HepG2 (cell line): ENCODE data around the gene TEX19. TPM values are rescaled to one million over a fixed set of nuclear protein-coding genes. Genes with fewer than 3 reads are reported as not detected.

Source experiments
- ARID2 ChIP-seq: sonication (generic); formaldehyde crosslinking; IDR thresholded peaks from 2 replicates; pipeline ENCODE4 v1.8.1; 2022; ENCODE audit warnings: mild to moderate bottlenecking, missing genetic modification reagents, borderline replicate concordance
- ARNT2 ChIP-seq: sonication (generic); formaldehyde crosslinking; IDR thresholded peaks from 2 replicates; pipeline ENCODE4 v1.8.0; 2022; ENCODE audit warnings: mild to moderate bottlenecking, low read depth, missing genetic modification reagents, moderate library complexity
- CBFB ChIP-seq: sonication (generic); formaldehyde crosslinking; IDR thresholded peaks from 2 replicates; pipeline ENCODE4 v1.4.0; 2020; ENCODE audit warnings: missing genetic modification reagents
- CBX1 ChIP-seq: IDR thresholded peaks from one replicate; pipeline ENCODE4 v1.6.1; 2016; ENCODE audit warnings: antibody characterized with exemption, low read depth
- MXI1 ChIP-seq: IDR thresholded peaks from 3 replicates; pipeline ENCODE4 v1.6.1; 2012; ENCODE audit warnings: low read depth, low read length, inconsistent platforms, borderline replicate concordance
- POLR2AphosphoS2 ChIP-seq: IDR thresholded peaks from 2 replicates; pipeline ENCODE4 v1.6.1; 2011; ENCODE audit warnings: low read depth, low read length, improper control_type of control experiment
- ZBTB21 ChIP-seq: sonication (generic); formaldehyde crosslinking; IDR thresholded peaks from 2 replicates; pipeline ENCODE4 v1.4.0; 2020; ENCODE audit warnings: missing genetic modification reagents
- ZNF292 ChIP-seq: sonication (generic); formaldehyde crosslinking; IDR thresholded peaks from 2 replicates; pipeline ENCODE4 v1.8.1; 2022; ENCODE audit warnings: mild to moderate bottlenecking, low read depth, missing genetic modification reagents, borderline replicate concordance
- ZNF431 ChIP-seq: sonication (generic); formaldehyde crosslinking; IDR thresholded peaks from 2 replicates; pipeline ENCODE4 v1.9.0; 2022; ENCODE audit warnings: missing genetic modification reagents, low read depth, mild to moderate bottlenecking, borderline replicate concordance
- ZNF547 ChIP-seq: sonication (generic); formaldehyde crosslinking; IDR thresholded peaks from 2 replicates; pipeline ENCODE4 v1.5.1; 2020; ENCODE audit warnings: mild to moderate bottlenecking, missing genetic modification reagents
- ZNF562 ChIP-seq: sonication (generic); formaldehyde crosslinking; IDR thresholded peaks from 2 replicates; pipeline ENCODE4 v1.8.0; 2022; ENCODE audit warnings: missing genetic modification reagents, borderline replicate concordance
- ZNF746 ChIP-seq: sonication (generic); formaldehyde crosslinking; IDR thresholded peaks from 2 replicates; pipeline ENCODE4 v1.8.0; 2022; ENCODE audit warnings: mild to moderate bottlenecking, missing genetic modification reagents
- ZNF773 ChIP-seq: sonication (generic); formaldehyde crosslinking; IDR thresholded peaks from 2 replicates; pipeline ENCODE4 v1.4.0; 2020; ENCODE audit warnings: missing genetic modification reagents, borderline replicate concordance
- ZNF816 ChIP-seq: sonication (generic); formaldehyde crosslinking; IDR thresholded peaks from 2 replicates; pipeline ENCODE4 v1.8.0; 2022; ENCODE audit warnings: missing genetic modification reagents, mild to moderate bottlenecking, borderline replicate concordance
- ZNF83 ChIP-seq: sonication (generic); formaldehyde crosslinking; IDR thresholded peaks from 2 replicates; pipeline ENCODE4 v1.4.0; 2020; ENCODE audit warnings: missing genetic modification reagents, mild to moderate bottlenecking, borderline replicate concordance
- polyA plus RNA-seq, 8 experiments: library from polyadenylated mRNA; depleted of rRNA in 3 of 8; stranded (reverse) in 7 of 8; unstranded in 1 of 8; fragments of >200 nt; fragmentation: Illumina TruSeq in 4 of 8; extraction: Trizol in 4 of 8; gene quantifications; 2 replicates each; pipeline versions ENCODE4 v1.2.1 to v1.2.3, GENCODE V29; 2011 to 2016; ENCODE audit warnings: low read depth in 4 of 8, missing spikeins in 1 of 8, mixed read lengths in 1 of 8; ENCODE audit not compliant: insufficient read depth in 1 of 8
- total RNA-seq, 5 experiments: library from RNA; depleted of rRNA; stranded (reverse); fragments of >200 nt; fragmentation: Illumina TruSeq; extraction: Trizol; gene quantifications; 2 replicates each; pipeline ENCODE4 v1.2.3, GENCODE V29; 2016; ENCODE audit warnings: low read depth in 1 of 5
- TF ChIP-seq, protein P1 (sequence below): sonication (generic); formaldehyde crosslinking; IDR thresholded peaks from 2 replicates; pipeline ENCODE4 v1.5.1; 2020; ENCODE audit warnings: mild to moderate bottlenecking, missing genetic modification reagents, borderline replicate concordance
- TF ChIP-seq, protein P2 (sequence below): sonication (generic); formaldehyde crosslinking; IDR thresholded peaks from 2 replicates; pipeline ENCODE4 v1.5.1; 2020; ENCODE audit warnings: missing genetic modification reagents, mild to moderate bottlenecking, borderline replicate concordance
- TF ChIP-seq, protein P3 (sequence below): sonication (generic); formaldehyde crosslinking; IDR thresholded peaks from 2 replicates; pipeline ENCODE4 v1.5.0; 2020; ENCODE audit warnings: missing genetic modification reagents, mild to moderate bottlenecking, borderline replicate concordance

Gene TEX19
- total and polyA plus RNA-seq, 2 of the 13 experiments (the other 11 are each of a cell fraction or from before 2014, with no cell fraction given), result 1.3 to 6.0 TPM

DNA sequence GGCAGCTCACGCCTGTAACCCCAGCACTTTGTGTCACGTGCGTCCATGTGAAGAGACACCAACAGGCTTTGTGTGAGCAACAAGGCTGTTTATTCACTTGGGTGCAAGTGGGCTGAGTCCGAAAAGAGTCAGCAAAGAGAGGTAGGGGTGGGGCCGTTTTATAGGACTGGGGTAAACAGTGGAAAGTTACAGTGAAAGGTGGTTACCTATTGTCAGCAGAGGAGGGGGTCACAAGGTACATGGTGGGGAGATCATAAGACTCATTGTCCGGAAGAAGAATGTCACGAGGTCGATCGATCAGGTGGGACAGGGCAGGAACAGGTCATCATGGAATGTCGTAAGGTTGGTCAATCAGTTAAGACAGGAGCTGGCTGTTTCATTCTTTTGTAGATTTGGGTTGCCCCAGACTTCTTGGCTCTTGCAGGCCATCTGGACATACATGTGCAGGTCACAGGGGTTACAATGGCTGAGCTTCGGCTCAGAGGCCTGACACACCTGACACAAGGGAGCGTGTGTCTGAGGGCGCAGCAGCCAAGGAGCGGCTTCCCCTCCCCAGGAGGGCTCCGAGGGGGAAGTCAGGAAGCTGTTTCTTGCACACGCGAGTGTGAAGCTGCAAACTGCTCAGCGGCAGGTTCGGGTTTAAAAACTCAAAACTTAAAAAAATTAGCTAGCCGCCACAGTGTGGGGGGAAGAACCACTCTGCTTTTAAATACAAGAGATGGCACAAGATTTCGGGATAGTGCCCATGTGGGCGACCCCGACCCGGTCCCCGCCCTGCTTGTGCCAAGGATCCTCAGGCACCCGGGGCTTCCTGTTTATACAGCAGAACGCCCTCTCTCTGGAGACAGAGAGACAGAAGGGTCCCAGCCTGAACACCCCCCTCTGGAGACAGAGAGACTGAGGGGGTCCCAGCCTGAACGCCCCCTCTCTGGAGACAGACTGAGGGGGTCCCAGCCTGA lies 12.4 kb upstream of the TEX19 start (continued):
- TF ChIP-seq, protein P1, sequence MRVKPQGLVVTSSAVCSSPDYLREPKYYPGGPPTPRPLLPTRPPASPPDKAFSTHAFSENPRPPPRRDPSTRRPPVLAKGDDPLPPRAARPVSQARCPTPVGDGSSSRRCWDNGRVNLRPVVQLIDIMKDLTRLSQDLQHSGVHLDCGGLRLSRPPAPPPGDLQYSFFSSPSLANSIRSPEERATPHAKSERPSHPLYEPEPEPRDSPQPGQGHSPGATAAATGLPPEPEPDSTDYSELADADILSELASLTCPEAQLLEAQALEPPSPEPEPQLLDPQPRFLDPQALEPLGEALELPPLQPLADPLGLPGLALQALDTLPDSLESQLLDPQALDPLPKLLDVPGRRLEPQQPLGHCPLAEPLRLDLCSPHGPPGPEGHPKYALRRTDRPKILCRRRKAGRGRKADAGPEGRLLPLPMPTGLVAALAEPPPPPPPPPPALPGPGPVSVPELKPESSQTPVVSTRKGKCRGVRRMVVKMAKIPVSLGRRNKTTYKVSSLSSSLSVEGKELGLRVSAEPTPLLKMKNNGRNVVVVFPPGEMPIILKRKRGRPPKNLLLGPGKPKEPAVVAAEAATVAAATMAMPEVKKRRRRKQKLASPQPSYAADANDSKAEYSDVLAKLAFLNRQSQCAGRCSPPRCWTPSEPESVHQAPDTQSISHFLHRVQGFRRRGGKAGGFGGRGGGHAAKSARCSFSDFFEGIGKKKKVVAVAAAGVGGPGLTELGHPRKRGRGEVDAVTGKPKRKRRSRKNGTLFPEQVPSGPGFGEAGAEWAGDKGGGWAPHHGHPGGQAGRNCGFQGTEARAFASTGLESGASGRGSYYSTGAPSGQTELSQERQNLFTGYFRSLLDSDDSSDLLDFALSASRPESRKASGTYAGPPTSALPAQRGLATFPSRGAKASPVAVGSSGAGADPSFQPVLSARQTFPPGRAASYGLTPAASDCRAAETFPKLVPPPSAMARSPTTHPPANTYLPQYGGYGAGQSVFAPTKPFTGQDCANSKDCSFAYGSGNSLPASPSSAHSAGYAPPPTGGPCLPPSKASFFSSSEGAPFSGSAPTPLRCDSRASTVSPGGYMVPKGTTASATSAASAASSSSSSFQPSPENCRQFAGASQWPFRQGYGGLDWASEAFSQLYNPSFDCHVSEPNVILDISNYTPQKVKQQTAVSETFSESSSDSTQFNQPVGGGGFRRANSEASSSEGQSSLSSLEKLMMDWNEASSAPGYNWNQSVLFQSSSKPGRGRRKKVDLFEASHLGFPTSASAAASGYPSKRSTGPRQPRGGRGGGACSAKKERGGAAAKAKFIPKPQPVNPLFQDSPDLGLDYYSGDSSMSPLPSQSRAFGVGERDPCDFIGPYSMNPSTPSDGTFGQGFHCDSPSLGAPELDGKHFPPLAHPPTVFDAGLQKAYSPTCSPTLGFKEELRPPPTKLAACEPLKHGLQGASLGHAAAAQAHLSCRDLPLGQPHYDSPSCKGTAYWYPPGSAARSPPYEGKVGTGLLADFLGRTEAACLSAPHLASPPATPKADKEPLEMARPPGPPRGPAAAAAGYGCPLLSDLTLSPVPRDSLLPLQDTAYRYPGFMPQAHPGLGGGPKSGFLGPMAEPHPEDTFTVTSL, result peak; percentile 77; the same call in 1 of the 2 replicates
- TF ChIP-seq POLR2AphosphoS2 (peak; percentile 67; the same call in 1 of the 2 replicates), ZNF746 (CRISPR knock-in tag) (peak; percentile 98), ARNT2 (CRISPR knock-in tag) (no peak; the same call in 1 of the 2 replicates), CBFB (peak; percentile 87), ZNF816 (peak; percentile 8), ZNF83 (CRISPR knock-in tag) (peak; percentile 63; the same call in 1 of the 2 replicates), ZNF431 (CRISPR knock-in tag) (peak; percentile 11; the same call in 1 of the 2 replicates), ZNF562 (no peak), MXI1 (peak; percentile 29; the same call in 1 of the 3 replicates), CBX1 (peak; percentile 71), ZNF292 (peak; percentile 80; the same call in 1 of the 2 replicates), ZNF773 (CRISPR knock-in tag) (no peak), ZBTB21 (CRISPR knock-in tag) (peak; percentile 77; the same call in 1 of the 2 replicates), ZNF547 (peak; percentile 74; the same call in 1 of the 2 replicates), ARID2 (peak; percentile 61; the same call in 1 of the 2 replicates)
- TF ChIP-seq, protein P2, sequence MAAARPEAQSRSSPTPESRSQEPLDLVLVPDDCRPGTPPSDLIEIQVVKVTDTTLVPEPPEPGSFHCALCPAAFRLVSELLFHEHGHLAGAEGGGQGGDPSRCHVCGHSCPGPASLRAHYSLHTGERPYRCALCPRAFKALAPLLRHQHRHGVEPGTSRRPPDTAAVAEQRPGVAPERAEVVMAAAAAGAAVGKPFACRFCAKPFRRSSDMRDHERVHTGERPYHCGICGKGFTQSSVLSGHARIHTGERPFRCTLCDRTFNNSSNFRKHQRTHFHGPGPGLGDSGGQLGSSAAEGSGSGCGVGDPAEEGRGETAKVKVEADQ (CRISPR knock-in tag), result no peak
- TF ChIP-seq, protein P3, sequence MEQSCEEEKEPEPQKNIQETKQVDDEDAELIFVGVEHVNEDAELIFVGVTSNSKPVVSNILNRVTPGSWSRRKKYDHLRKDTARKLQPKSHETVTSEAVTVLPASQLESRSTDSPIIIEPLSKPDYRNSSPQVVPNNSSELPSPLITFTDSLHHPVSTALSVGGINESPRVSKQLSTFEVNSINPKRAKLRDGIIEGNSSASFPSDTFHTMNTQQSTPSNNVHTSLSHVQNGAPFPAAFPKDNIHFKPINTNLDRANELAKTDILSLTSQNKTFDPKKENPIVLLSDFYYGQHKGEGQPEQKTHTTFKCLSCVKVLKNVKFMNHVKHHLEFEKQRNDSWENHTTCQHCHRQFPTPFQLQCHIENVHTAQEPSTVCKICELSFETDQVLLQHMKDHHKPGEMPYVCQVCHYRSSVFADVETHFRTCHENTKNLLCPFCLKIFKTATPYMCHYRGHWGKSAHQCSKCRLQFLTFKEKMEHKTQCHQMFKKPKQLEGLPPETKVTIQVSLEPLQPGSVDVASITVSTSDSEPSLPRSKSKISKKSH (CRISPR knock-in tag), result no peak
